Dendritic cell treated with granulocyte-macrophage colony-stimulating factor and Interleukin-4, amounts not matched to agents 40 ng/mL and 50 ng/mL, for 4 days (primary cell): Measurements from ENCODE around the gene TNFRSF8.

ENCODE experiments used
- H3K27ac Mint-ChIP-seq: one replicate; pipeline ENCODE4 v1.8.0; 2022; ENCODE audit warnings: mild to moderate bottlenecking, mixed read lengths
- H3K27me3 Mint-ChIP-seq: one replicate; pipeline ENCODE4 v1.8.0; 2022; ENCODE audit warnings: mild to moderate bottlenecking, mixed read lengths
- H3K36me3 Mint-ChIP-seq: one replicate; pipeline ENCODE4 v1.8.0; 2022; ENCODE audit warnings: low read depth, mixed read lengths
- H3K4me1 Mint-ChIP-seq: one replicate; pipeline ENCODE4 v1.8.0; 2022; ENCODE audit warnings: low read depth, mixed read lengths
- H3K4me3 Mint-ChIP-seq: one replicate; pipeline ENCODE4 v1.8.0; 2022; ENCODE audit warnings: mild to moderate bottlenecking, moderate library complexity, mixed read lengths
- H3K9me3 Mint-ChIP-seq: one replicate; pipeline ENCODE4 v1.8.0; 2022; ENCODE audit warnings: mixed read lengths
- intact Hi-C: fragments of 100-400 bp; cut with micrococcal nuclease; formaldehyde crosslinking; loops from one replicate; pipeline ENCODE4 v1.15.0; 2022

The TNFRSF8 gene

GRCh38 chr1:12060500-12060899, 2.6 kb upstream of the TNFRSF8 start:
- Mint-ChIP-seq H3K4me1 (peaks cover 8% of the 10 kb centered on the region), H3K4me3 (no peak overlapping the region)
- intact Hi-C loops = no loop called here

GRCh38 chr1:12064073-12064969, 1.2 kb downstream of the TNFRSF8 start:
- intact Hi-C loops = no loop called here
- H3K27ac Mint-ChIP-seq = no peak overlapping the region
- no peak overlapping the region for H3K4me3 Mint-ChIP-seq
- peaks cover 71% of the 10 kb centered on the region for H3K27me3 Mint-ChIP-seq
- peaks cover 8% of the 10 kb centered on the region for H3K4me1 Mint-ChIP-seq
- no peaks in the 10 kb centered on the region for H3K9me3 Mint-ChIP-seq
- no peaks in the 10 kb centered on the region for H3K36me3 Mint-ChIP-seq

More at GRCh38 chr1:12060500-12060899, 2.6 kb upstream of the TNFRSF8 start:
- no peaks in the 10 kb centered on the region for H3K36me3 Mint-ChIP-seq
- no peak overlapping the region for H3K27ac Mint-ChIP-seq
- H3K27me3 Mint-ChIP-seq = peaks cover 45% of the 10 kb centered on the region
- H3K9me3 Mint-ChIP-seq = no peaks in the 10 kb centered on the region

GRCh38 chr1:12065872-12066271, 2.8 kb downstream of the TNFRSF8 start:
- Mint-ChIP-seq H3K4me1 (peaks cover 8% of the 10 kb centered on the region), H3K4me3 (no peak overlapping the region), H3K36me3 (no peaks in the 10 kb centered on the region), H3K27ac (no peak overlapping the region), H3K9me3 (no peaks in the 10 kb centered on the region), H3K27me3 (peaks cover 73% of the 10 kb centered on the region)
- intact Hi-C loops = no loop called here

- no peak overlapping the region for H3K27ac Mint-ChIP-seq
- intact Hi-C loops = no loop called here
- no peaks in the 10 kb centered on the region for H3K36me3 Mint-ChIP-seq
- no peak overlapping the region for H3K4me3 Mint-ChIP-seq
- H3K4me1 Mint-ChIP-seq = peaks cover 8% of the 10 kb centered on the region
- H3K9me3 Mint-ChIP-seq = no peaks in the 10 kb centered on the region
- H3K27me3 Mint-ChIP-seq = peaks cover 58% of the 10 kb centered on the region
Measured at GRCh38 chr1:12067900-12068821, 5.1 kb downstream of the TNFRSF8 start.

- H3K4me3 Mint-ChIP-seq = no peak overlapping the region
- peaks cover 42% of the 10 kb centered on the region for H3K27me3 Mint-ChIP-seq
- no peak overlapping the region for H3K27ac Mint-ChIP-seq
Measured at GRCh38 chr1:12069623-12070244, 6.6 kb downstream of the TNFRSF8 start.

GRCh38 chr1:12071892-12072291, 8.8 kb downstream of the TNFRSF8 start:
- intact Hi-C loops = no loop called here
- no peak overlapping the region for H3K27ac Mint-ChIP-seq
- H3K36me3 Mint-ChIP-seq = no peaks in the 10 kb centered on the region
- no peaks in the 10 kb centered on the region for H3K4me1 Mint-ChIP-seq
- no peak overlapping the region for H3K4me3 Mint-ChIP-seq
- H3K9me3 Mint-ChIP-seq = no peaks in the 10 kb centered on the region
- H3K27me3 Mint-ChIP-seq = peaks cover 26% of the 10 kb centered on the region

More at GRCh38 chr1:12069623-12070244, 6.6 kb downstream of the TNFRSF8 start:
- H3K4me1 Mint-ChIP-seq = no peaks in the 10 kb centered on the region
- no peaks in the 10 kb centered on the region for H3K9me3 Mint-ChIP-seq
- intact Hi-C loops = no loop called here
- no peaks in the 10 kb centered on the region for H3K36me3 Mint-ChIP-seq

- intact Hi-C loops = no loop called here
- no peaks in the 10 kb centered on the region for H3K4me1 Mint-ChIP-seq
- no peak overlapping the region for H3K4me3 Mint-ChIP-seq
- H3K27ac Mint-ChIP-seq = no peak overlapping the region
- no peaks in the 10 kb centered on the region for H3K36me3 Mint-ChIP-seq
- no peaks in the 10 kb centered on the region for H3K9me3 Mint-ChIP-seq
- peaks cover 19% of the 10 kb centered on the region for H3K27me3 Mint-ChIP-seq
Measured at GRCh38 chr1:12072741-12073140, 9.6 kb downstream of the TNFRSF8 start.

GRCh38 chr1:12073796-12074195, 10.7 kb downstream of the TNFRSF8 start:
- intact Hi-C loops = no loop called here
- peaks cover 17% of the 10 kb centered on the region for H3K27me3 Mint-ChIP-seq
- no peaks in the 10 kb centered on the region for H3K4me1 Mint-ChIP-seq
- no peaks in the 10 kb centered on the region for H3K9me3 Mint-ChIP-seq
- H3K36me3 Mint-ChIP-seq = no peaks in the 10 kb centered on the region
- H3K27ac Mint-ChIP-seq = no peak overlapping the region
- no peak overlapping the region for H3K4me3 Mint-ChIP-seq

GRCh38 chr1:12075195-12076114, 12.4 kb downstream of the TNFRSF8 start:
- no peaks in the 10 kb centered on the region for H3K4me1 Mint-ChIP-seq
- no peak overlapping the region for H3K4me3 Mint-ChIP-seq
- intact Hi-C loops = no loop called here
- H3K27me3 Mint-ChIP-seq = peaks cover 12% of the 10 kb centered on the region
- no peak overlapping the region for H3K27ac Mint-ChIP-seq
- no peaks in the 10 kb centered on the region for H3K9me3 Mint-ChIP-seq
- H3K36me3 Mint-ChIP-seq = no peaks in the 10 kb centered on the region

- Mint-ChIP-seq H3K4me3 (no peak overlapping the region), H3K9me3 (peaks cover under 1% of the 10 kb centered on the region), H3K27me3 (peaks cover 10% of the 10 kb centered on the region), H3K4me1 (no peaks in the 10 kb centered on the region), H3K27ac (no peak overlapping the region), H3K36me3 (no peaks in the 10 kb centered on the region)
- intact Hi-C loops = no loop called here
Measured at GRCh38 chr1:12076425-12077005, 13.4 kb downstream of the TNFRSF8 start.

GRCh38 chr1:12078575-12078937, 15.5 kb downstream of the TNFRSF8 start:
- H3K9me3 Mint-ChIP-seq = peaks cover 15% of the 10 kb centered on the region
- no peak overlapping the region for H3K4me3 Mint-ChIP-seq
- peaks cover 5% of the 10 kb centered on the region for H3K4me1 Mint-ChIP-seq
- no peaks in the 10 kb centered on the region for H3K36me3 Mint-ChIP-seq
- intact Hi-C loops = no loop called here
- no peak overlapping the region for H3K27ac Mint-ChIP-seq
- peaks cover 8% of the 10 kb centered on the region for H3K27me3 Mint-ChIP-seq

GRCh38 chr1:12078938-12079861, 16.1 kb downstream of the TNFRSF8 start:
- Mint-ChIP-seq H3K36me3 (no peaks in the 10 kb centered on the region), H3K4me3 (no peak overlapping the region), H3K9me3 (peaks cover 15% of the 10 kb centered on the region), H3K27ac (no peak overlapping the region), H3K27me3 (peaks cover 8% of the 10 kb centered on the region), H3K4me1 (peaks cover 5% of the 10 kb centered on the region)
- intact Hi-C loops = no loop called here
